HL-60 (cell line): ENCODE data around the gene SLC1A7.

ENCODE experiments used
- POLR2AphosphoS5 ChIP-seq: IDR thresholded peaks from 2 replicates; pipeline ENCODE4 v1.6.1; 2012; ENCODE audit warnings: low read depth
- SPI1 ChIP-seq: IDR thresholded peaks from 2 replicates; pipeline ENCODE4 v1.6.1; 2012; ENCODE audit warnings: low read depth, mild to moderate bottlenecking, borderline replicate concordance
- TF ChIP-seq, protein P1 (sequence below): IDR thresholded peaks from one replicate; pipeline ENCODE4 v1.5.1; 2011; ENCODE audit warnings: low read length, control low read depth, inconsistent platforms; ENCODE audit not compliant: insufficient read depth
- TF ChIP-seq, protein P2 (sequence below): IDR thresholded peaks from 2 replicates; pipeline ENCODE4 v1.6.1; 2012; ENCODE audit warnings: low read depth; ENCODE audit not compliant: insufficient replicate concordance

DNA sequence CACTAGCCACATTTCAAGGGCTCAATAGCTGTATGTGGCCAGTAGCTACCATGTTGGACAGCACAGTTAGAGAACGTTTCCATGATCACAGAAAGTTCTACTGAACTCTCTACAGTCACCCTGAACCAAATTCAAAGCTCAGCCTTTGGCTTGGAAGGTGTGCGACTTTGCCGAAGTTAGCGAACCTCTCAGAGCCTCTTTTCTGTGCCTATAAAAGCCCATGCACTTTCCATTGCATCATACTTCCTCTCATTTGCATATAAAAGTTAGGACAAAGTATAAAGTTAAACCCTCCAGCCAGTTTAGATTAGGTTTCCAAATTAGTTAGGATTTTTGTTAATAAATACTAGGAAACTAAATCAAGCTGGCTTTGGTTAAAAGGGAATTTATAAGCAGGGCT, 4.7 kb upstream of the SLC1A7 start:
- TF ChIP-seq, protein P1, sequence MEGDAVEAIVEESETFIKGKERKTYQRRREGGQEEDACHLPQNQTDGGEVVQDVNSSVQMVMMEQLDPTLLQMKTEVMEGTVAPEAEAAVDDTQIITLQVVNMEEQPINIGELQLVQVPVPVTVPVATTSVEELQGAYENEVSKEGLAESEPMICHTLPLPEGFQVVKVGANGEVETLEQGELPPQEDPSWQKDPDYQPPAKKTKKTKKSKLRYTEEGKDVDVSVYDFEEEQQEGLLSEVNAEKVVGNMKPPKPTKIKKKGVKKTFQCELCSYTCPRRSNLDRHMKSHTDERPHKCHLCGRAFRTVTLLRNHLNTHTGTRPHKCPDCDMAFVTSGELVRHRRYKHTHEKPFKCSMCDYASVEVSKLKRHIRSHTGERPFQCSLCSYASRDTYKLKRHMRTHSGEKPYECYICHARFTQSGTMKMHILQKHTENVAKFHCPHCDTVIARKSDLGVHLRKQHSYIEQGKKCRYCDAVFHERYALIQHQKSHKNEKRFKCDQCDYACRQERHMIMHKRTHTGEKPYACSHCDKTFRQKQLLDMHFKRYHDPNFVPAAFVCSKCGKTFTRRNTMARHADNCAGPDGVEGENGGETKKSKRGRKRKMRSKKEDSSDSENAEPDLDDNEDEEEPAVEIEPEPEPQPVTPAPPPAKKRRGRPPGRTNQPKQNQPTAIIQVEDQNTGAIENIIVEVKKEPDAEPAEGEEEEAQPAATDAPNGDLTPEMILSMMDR = no peak
- no peak for TF ChIP-seq POLR2AphosphoS5
- TF ChIP-seq, protein P2, sequence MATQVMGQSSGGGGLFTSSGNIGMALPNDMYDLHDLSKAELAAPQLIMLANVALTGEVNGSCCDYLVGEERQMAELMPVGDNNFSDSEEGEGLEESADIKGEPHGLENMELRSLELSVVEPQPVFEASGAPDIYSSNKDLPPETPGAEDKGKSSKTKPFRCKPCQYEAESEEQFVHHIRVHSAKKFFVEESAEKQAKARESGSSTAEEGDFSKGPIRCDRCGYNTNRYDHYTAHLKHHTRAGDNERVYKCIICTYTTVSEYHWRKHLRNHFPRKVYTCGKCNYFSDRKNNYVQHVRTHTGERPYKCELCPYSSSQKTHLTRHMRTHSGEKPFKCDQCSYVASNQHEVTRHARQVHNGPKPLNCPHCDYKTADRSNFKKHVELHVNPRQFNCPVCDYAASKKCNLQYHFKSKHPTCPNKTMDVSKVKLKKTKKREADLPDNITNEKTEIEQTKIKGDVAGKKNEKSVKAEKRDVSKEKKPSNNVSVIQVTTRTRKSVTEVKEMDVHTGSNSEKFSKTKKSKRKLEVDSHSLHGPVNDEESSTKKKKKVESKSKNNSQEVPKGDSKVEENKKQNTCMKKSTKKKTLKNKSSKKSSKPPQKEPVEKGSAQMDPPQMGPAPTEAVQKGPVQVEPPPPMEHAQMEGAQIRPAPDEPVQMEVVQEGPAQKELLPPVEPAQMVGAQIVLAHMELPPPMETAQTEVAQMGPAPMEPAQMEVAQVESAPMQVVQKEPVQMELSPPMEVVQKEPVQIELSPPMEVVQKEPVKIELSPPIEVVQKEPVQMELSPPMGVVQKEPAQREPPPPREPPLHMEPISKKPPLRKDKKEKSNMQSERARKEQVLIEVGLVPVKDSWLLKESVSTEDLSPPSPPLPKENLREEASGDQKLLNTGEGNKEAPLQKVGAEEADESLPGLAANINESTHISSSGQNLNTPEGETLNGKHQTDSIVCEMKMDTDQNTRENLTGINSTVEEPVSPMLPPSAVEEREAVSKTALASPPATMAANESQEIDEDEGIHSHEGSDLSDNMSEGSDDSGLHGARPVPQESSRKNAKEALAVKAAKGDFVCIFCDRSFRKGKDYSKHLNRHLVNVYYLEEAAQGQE = no peak
- TF ChIP-seq SPI1 = no peak
